Activated T-helper 2 cell treated with anti-CD3 and anti-CD28 coated beads, Interferon-gamma antibody, Interleukin-2, Interleukin-4, amounts not matched to agents 10 μg/mL and 5 μg/mL and 100 μg/mL, durations not matched to agents 14 hours and 24 hours and 36 hours (primary cell): ENCODE results near the gene AKR7A3. TPM values are rescaled to one million over a fixed set of nuclear protein-coding genes. Genes with fewer than 3 reads are reported as not detected.
"Not testable (repeated sequence)": the region's sequence is repeated elsewhere in the genome, so short reads cannot be mapped to it uniquely, and the experiment has no call there.

Source experiments
- DNase-seq: peaks from one replicate; pipeline ENCODE4 v3.0.0; 2021; ENCODE audit warnings: low spot score
- H3K27ac Mint-ChIP-seq: one replicate; pipeline ENCODE4 v1.8.0; 2021; ENCODE audit warnings: mixed read lengths
- H3K27me3 Mint-ChIP-seq: one replicate; pipeline ENCODE4 v1.8.0; 2021; ENCODE audit warnings: low read depth, mixed read lengths
- H3K36me3 Mint-ChIP-seq: one replicate; pipeline ENCODE4 v1.8.0; 2021; ENCODE audit warnings: low read depth, mixed read lengths
- H3K4me1 Mint-ChIP-seq: one replicate; pipeline ENCODE4 v1.8.0; 2021; ENCODE audit warnings: low read depth, mixed read lengths
- H3K4me3 Mint-ChIP-seq: one replicate; pipeline ENCODE4 v1.8.0; 2021; ENCODE audit warnings: low read depth, mild to moderate bottlenecking, moderate library complexity, mixed read lengths
- H3K9me3 Mint-ChIP-seq: one replicate; pipeline ENCODE4 v1.8.0; 2021; ENCODE audit warnings: mixed read lengths
- intact Hi-C: fragments of 100-400 bp; cut with micrococcal nuclease; formaldehyde crosslinking; loops from one replicate; pipeline ENCODE4 v1.15.1; 2023
- total RNA-seq: library from RNA; stranded (reverse); gene quantifications from 2 replicates; pipeline ENCODE4 v1.2.3, GENCODE V29; 2022

Gene AKR7A3
- total RNA-seq, 1 donor from 2014 or later: 2.1 TPM

GRCh38 chr1:19272064-19272463, 16.5 kb downstream of the AKR7A3 start:
- no peak for DNase-seq
- H3K9me3 Mint-ChIP-seq: peaks cover 9% of the 10 kb centered on the region
- intact Hi-C loops: no loop called here
- no peak overlapping the region for H3K4me3 Mint-ChIP-seq
- peaks cover 9% of the 10 kb centered on the region for H3K27me3 Mint-ChIP-seq
- H3K4me1 Mint-ChIP-seq: no peaks in the 10 kb centered on the region
- peaks cover 6% of the 10 kb centered on the region for H3K36me3 Mint-ChIP-seq
- no peak overlapping the region for H3K27ac Mint-ChIP-seq

DNA sequence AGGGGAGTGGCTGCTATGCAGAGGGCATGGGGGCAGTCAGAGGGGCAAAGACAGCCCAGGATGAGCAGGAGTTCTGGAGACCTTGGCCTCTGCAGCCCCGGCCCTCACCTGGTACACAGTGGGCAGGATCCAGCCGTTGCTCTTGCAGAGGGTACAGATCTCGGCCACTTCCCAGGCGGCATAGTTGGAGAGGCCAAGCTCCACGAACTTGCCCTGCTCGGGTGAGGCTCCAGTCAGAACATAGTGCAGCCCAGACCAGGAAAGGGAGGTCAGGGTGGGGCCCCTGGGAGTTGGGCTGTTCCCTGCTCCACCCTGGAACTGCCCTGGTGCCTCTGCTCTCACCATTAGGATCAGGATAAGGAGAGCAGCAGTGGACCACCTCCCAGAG, 18.2 kb downstream of the AKR7A3 start:
- H3K4me1 Mint-ChIP-seq, H3K36me3 Mint-ChIP-seq, H3K27me3 Mint-ChIP-seq, intact Hi-C loops, H3K27ac Mint-ChIP-seq, DNase-seq, H3K9me3 Mint-ChIP-seq, H3K4me3 Mint-ChIP-seq: not testable (repeated sequence)

DNA sequence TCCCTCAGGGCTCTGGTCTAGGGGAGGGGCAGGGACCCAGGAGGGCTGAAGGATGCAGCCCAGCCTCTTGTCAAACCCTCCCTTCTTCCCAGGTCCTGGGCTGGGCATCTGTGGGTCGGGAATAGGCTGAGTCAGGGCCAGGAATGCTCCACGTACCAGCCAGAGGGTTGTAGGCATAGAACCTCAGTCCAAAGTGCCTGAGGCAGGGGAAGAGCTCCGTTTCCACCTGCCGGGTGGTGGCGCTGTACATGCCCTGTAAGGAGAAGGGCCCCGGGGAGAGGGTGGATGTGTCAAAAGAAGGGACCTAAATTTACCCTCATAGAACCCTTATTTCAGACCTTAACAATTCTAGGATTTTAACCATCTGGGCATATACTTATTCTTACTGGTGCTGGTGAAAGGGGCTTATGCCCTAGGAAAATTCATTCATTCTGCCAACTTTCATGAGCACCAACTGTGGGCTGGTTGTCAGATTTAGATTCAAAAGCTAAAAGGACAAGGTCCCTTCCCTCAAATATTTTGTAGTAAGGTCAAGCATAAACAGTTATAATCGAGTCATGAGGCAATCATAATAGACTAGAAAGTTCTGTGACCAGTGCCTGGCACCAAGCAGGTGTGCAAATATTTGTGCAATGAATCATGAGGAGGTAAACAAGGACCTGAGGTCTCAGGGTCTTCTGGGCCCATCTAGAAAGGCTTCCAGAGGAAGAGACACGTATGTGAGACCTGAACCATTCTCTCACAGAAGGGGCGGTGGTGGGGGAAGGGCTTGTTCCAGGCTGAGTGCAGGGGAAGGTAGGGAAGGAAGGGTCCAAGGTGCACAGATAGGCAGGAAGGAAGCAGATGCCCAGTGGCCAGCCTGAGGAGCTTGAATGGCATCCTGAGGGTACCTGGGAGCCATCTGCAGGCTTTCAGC, 18.9 kb downstream of the AKR7A3 start:
- H3K27me3 Mint-ChIP-seq, H3K27ac Mint-ChIP-seq, H3K36me3 Mint-ChIP-seq, H3K4me3 Mint-ChIP-seq, DNase-seq, intact Hi-C loops, H3K4me1 Mint-ChIP-seq, H3K9me3 Mint-ChIP-seq: not testable (repeated sequence)

- H3K4me1 Mint-ChIP-seq: no peaks in the 10 kb centered on the region
- H3K9me3 Mint-ChIP-seq: no peaks in the 10 kb centered on the region
- no peak overlapping the region for H3K4me3 Mint-ChIP-seq
- no peak overlapping the region for H3K27ac Mint-ChIP-seq
- peaks cover 4% of the 10 kb centered on the region for H3K36me3 Mint-ChIP-seq
- intact Hi-C loops: no loop called here
- DNase-seq: no peak
- peaks cover 6% of the 10 kb centered on the region for H3K27me3 Mint-ChIP-seq
These were observed 20.1 kb downstream of the AKR7A3 start for GRCh38 chr1:19268445-19268844.

- intact Hi-C loops: no loop called here
- H3K4me3 Mint-ChIP-seq: no peak overlapping the region
These were observed 25.8 kb downstream of the AKR7A3 start for GRCh38 chr1:19262744-19263143.

DNA sequence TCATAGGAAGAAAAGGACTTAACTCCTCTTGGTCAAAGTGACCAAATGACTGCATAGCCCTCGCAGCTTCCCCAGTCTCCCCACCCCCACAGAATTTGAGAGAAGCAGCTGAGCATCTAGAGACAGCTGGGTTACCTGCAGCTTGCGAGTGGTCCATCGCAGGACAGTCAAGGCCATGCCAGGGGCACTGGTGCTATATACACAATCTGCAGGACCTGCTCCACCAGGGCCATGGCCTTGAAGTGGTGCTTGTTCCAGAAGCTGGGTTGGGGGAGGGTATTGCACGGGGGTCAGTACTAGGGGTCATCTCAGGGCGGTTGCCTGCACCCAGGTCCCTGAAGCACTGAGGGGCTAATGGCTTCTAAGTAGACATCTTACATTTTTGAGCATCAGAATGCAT, 26.5 kb downstream of the AKR7A3 start:
- Mint-ChIP-seq H3K4me1 (peaks cover 5% of the 10 kb centered on the region), H3K27ac (no peak overlapping the region)
- intact Hi-C loops: no loop called here

More at GRCh38 chr1:19262744-19263143, 25.8 kb downstream of the AKR7A3 start:
- H3K27ac Mint-ChIP-seq: no peak overlapping the region
- peaks cover 30% of the 10 kb centered on the region for H3K36me3 Mint-ChIP-seq
- H3K4me1 Mint-ChIP-seq: no peaks in the 10 kb centered on the region
- DNase-seq: no peak
- H3K9me3 Mint-ChIP-seq: no peaks in the 10 kb centered on the region
- H3K27me3 Mint-ChIP-seq: no peaks in the 10 kb centered on the region

DNA sequence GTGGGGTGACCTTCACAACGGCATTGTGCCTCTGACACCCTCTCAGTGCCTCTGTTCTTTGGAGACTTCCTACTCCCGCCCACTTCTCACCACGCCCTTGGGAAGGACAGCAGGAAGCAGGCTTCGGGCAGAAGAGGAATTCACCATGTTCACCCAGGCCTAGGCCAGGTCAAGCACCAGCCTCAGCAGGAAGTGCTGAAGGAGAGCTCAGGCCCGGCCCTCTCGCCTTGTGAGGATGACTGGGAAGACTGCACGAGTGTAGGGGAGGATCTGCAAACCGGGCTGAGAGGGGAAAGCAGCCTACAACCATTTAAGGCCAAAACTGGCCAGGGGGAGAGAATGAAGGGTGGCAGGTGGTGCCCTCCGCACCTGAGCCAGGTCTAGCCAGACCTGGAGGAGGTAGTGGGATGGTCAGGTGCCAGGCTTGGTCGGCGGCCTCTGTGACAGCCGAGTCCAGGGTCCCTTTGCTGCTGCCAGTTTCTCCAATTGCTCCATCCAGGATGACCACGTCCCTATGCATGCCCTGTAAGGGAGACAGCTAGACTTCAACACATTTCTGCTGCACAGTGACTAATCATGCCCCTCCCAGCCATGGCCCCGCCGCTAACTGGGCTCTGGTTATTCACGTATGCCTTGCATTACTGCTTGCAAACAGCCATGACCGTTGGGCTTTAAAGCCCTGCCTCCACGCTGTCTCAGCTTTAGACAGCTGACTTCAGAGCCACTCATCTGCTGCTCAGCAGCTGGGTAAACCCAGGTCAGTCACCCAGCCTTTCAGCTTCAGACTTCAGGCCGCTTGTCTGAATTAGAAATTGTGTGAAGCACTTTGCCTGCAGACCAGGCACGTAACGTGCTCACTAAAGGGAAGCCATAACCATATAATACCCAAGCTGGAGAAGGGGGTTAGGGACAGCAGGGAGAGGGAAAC, 28.1 kb downstream of the AKR7A3 start:
- no peaks in the 10 kb centered on the region for H3K9me3 Mint-ChIP-seq
- no peak for DNase-seq
- H3K27ac Mint-ChIP-seq: no peak overlapping the region
- peaks cover 14% of the 10 kb centered on the region for H3K4me1 Mint-ChIP-seq
- H3K4me3 Mint-ChIP-seq: no peak overlapping the region
- intact Hi-C loops: no loop called here
- no peaks in the 10 kb centered on the region for H3K27me3 Mint-ChIP-seq
- H3K36me3 Mint-ChIP-seq: peaks cover 51% of the 10 kb centered on the region

More for the DNA sequence above, 26.5 kb downstream of the AKR7A3 start:
- H3K9me3 Mint-ChIP-seq: no peaks in the 10 kb centered on the region
- no peaks in the 10 kb centered on the region for H3K27me3 Mint-ChIP-seq
- H3K4me3 Mint-ChIP-seq: no peak overlapping the region
- no peak for DNase-seq
- peaks cover 37% of the 10 kb centered on the region for H3K36me3 Mint-ChIP-seq

DNA sequence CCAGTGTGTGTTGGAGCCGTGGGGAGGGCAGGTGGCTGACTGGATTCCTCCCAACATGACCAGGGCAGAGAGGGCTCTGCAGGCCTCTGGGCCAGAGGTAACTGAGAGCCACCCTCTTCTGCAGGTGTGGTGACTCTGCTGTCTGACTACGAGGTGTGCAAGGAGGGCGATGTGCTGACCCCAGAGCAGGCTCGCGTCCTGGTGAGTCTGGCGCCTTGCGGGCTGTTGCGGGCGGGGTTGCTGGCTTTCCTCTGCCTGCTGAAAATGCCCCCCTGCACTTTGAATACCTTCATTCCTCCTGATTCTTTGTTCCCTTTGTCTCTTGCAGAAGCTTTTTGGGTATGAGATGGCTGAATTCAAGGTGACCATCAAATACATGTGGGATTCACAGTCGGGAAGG, 30.2 kb downstream of the AKR7A3 start:
- Mint-ChIP-seq H3K36me3 (peaks cover 64% of the 10 kb centered on the region), H3K4me1 (peaks cover 20% of the 10 kb centered on the region), H3K27me3 (no peaks in the 10 kb centered on the region), H3K4me3 (no peak overlapping the region), H3K9me3 (no peaks in the 10 kb centered on the region), H3K27ac (peak overlapping the region; percentile 88)
- DNase-seq: no peak
- intact Hi-C loops: no loop called here

- Mint-ChIP-seq H3K4me1 (peaks cover 27% of the 10 kb centered on the region), H3K27me3 (no peaks in the 10 kb centered on the region), H3K27ac (peak overlapping the region; percentile 88), H3K4me3 (no peak overlapping the region), H3K9me3 (no peaks in the 10 kb centered on the region), H3K36me3 (peaks cover 71% of the 10 kb centered on the region)
- no peak for DNase-seq
- intact Hi-C loops: no loop called here
These were observed 31.2 kb downstream of the AKR7A3 start for GRCh38 chr1:19257178-19257914.

GRCh38 chr1:19256301-19256700, 32.3 kb downstream of the AKR7A3 start:
- H3K36me3 Mint-ChIP-seq: peaks cover 79% of the 10 kb centered on the region
- DNase-seq: not testable (repeated sequence)

GRCh38 chr1:19255288-19255687, 33.3 kb downstream of the AKR7A3 start:
- Mint-ChIP-seq H3K27ac (peak overlapping the region; percentile 63), H3K4me1 (peaks cover 32% of the 10 kb centered on the region), H3K27me3 (no peaks in the 10 kb centered on the region), H3K4me3 (no peak overlapping the region), H3K9me3 (no peaks in the 10 kb centered on the region), H3K36me3 (peaks cover 77% of the 10 kb centered on the region)
- no peak for DNase-seq
- intact Hi-C loops: no loop called here

More at GRCh38 chr1:19256301-19256700, 32.3 kb downstream of the AKR7A3 start:
- Mint-ChIP-seq H3K4me1 (peaks cover 27% of the 10 kb centered on the region), H3K27ac (peak overlapping the region; percentile 88)
- H3K27me3 Mint-ChIP-seq, intact Hi-C loops, H3K4me3 Mint-ChIP-seq, H3K9me3 Mint-ChIP-seq: not testable (repeated sequence)

DNA sequence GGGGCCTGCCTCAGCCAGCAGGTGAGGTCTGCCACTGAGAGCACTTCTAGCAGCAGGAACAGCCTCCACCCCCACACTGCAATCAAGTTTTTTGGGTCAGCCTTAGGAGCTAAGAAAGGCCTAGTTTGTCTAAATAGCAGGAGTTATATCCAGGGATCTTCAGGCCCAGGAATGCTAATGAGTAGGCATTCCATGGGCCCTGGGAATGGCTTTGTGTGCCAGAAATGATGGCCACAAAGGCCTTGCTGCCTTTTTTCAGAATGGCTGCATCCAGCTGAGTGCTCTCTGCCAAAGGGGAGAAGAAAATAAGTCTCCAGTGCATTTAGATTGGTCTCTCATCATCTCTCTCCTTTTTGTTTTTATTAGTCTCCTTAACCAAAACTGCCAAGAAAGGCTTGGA, 34.2 kb downstream of the AKR7A3 start:
- H3K36me3 Mint-ChIP-seq: peaks cover 68% of the 10 kb centered on the region
- intact Hi-C loops: loop anchor here (5.0 kb wide), 2 partner anchors 297 to 398 kb away; partner anchors contain the start of gene IFFO2
- no peak overlapping the region for H3K4me3 Mint-ChIP-seq
- H3K9me3 Mint-ChIP-seq: no peaks in the 10 kb centered on the region
- H3K4me1 Mint-ChIP-seq: peaks cover 34% of the 10 kb centered on the region
- no peak for DNase-seq
- no peaks in the 10 kb centered on the region for H3K27me3 Mint-ChIP-seq
- H3K27ac Mint-ChIP-seq: no peak overlapping the region
